ENCODE data around the gene TNFRSF17.
"Not testable (repeated sequence)": the region's sequence is repeated elsewhere in the genome, so short reads cannot be mapped to it uniquely, and the experiment has no call there.

Gene TNFRSF17

GRCh38 chr16:11949527-11949926 is 15.5 kb upstream of the TNFRSF17 start:
- peak; percentile 65 for TF ChIP-seq CTCF (conservative IDR thresholded peaks at IDR 0.05)
- H3K27ac ChIP-seq, result no peak overlapping the region

- H3K27ac ChIP-seq, result no peak overlapping the region
Observed at GRCh38 chr16:11950388-11950787, 14.6 kb upstream of the TNFRSF17 start.

GRCh38 chr16:11953576-11953975 is 11.4 kb upstream of the TNFRSF17 start:
- not testable (repeated sequence) for H3K27ac ChIP-seq

More at GRCh38 chr16:11950388-11950787, 14.6 kb upstream of the TNFRSF17 start:
- no peak for TF ChIP-seq CTCF (conservative IDR thresholded peaks at IDR 0.05)

GRCh38 chr16:11955713-11956123 is 9.3 kb upstream of the TNFRSF17 start:
- no peak overlapping the region for H3K27ac ChIP-seq
- no peak for TF ChIP-seq CTCF (conservative IDR thresholded peaks at IDR 0.05)

GRCh38 chr16:11956558-11956957 is 8.5 kb upstream of the TNFRSF17 start:
- TF ChIP-seq CTCF (conservative IDR thresholded peaks at IDR 0.05), result no peak
- H3K27ac ChIP-seq, result no peak overlapping the region

- TF ChIP-seq CTCF (conservative IDR thresholded peaks at IDR 0.05), result no peak
- no peak overlapping the region for H3K27ac ChIP-seq
Observed at GRCh38 chr16:11957591-11958395, 7.2 kb upstream of the TNFRSF17 start.

GRCh38 chr16:11962457-11962856 is 2.6 kb upstream of the TNFRSF17 start:
- H3K27ac ChIP-seq, result not testable (repeated sequence)

GRCh38 chr16:11962978-11963377 is 2.0 kb upstream of the TNFRSF17 start:
- H3K27ac ChIP-seq, result not testable (repeated sequence)

GRCh38 chr16:11963706-11964105 is 1.3 kb upstream of the TNFRSF17 start:
- no peak for TF ChIP-seq CTCF (conservative IDR thresholded peaks at IDR 0.05)
- H3K27ac ChIP-seq, result no peak overlapping the region

Measured in VCaP (cell line).